Gastrocnemius medialis (tissue), 4 donors: ENCODE data around the gene INTS7. TPM values are rescaled to one million over a fixed set of nuclear protein-coding genes. Genes with fewer than 3 reads are reported as not detected.

Experiments used
- ATAC-seq, 2 donors: fragments of 150-250 bp; one replicate each; pipeline ENCODE4 v1.9.1; 2016
- DNase-seq, 2 donors: peaks; one replicate each; pipeline ENCODE4 v3.0.0-alpha.2; 2019
- H3K27ac ChIP-seq, 4 donors: fragments of 200-600 bp; sonication (generic); 1 replicate in 1 of 4; 2 replicates in 3 of 4; pipeline ENCODE4 v1.5.1; 2016 to 2018; ENCODE audit warnings: mild to moderate bottlenecking in 2 of 4, moderate library complexity in 1 of 4
- H3K27me3 ChIP-seq, 3 donors: fragments of 200-600 bp; sonication (generic) in 2 of 3; 1 replicate in 1 of 3; 2 replicates in 2 of 3; pipeline versions ENCODE4 v1.5.1 to v1.6.0; 2016 to 2019; ENCODE audit warnings: mild to moderate bottlenecking in 1 of 3, moderate library complexity in 1 of 3
- H3K36me3 ChIP-seq, 2 donors: fragments of 200-600 bp; sonication (generic) in 1 of 2; one replicate each; pipeline ENCODE4 v1.5.1; 2017 to 2018
- H3K4me1 ChIP-seq, 2 donors: fragments of 200-600 bp; sonication (generic) in 1 of 2; one replicate each; pipeline ENCODE4 v1.5.1; 2016 to 2017; ENCODE audit warnings: mild to moderate bottlenecking in 2 of 2
- H3K4me3 ChIP-seq, 4 donors: fragments of 200-600 bp; sonication (generic) in 3 of 4; 1 replicate in 1 of 4; 2 replicates in 3 of 4; pipeline ENCODE4 v1.5.1; 2016 to 2019; ENCODE audit warnings: mild to moderate bottlenecking in 2 of 4
- H3K9me3 ChIP-seq, 3 donors: fragments of 200-600 bp; sonication (generic) in 2 of 3; 1 replicate in 1 of 3; 2 replicates in 2 of 3; pipeline ENCODE4 v1.5.1; 2016 to 2019
- POLR2A ChIP-seq, 2 donors: fragments of 450-650 bp; IDR thresholded peaks; one replicate each; pipeline ENCODE4 v1.6.1; 2017; ENCODE audit warnings: antibody characterized with exemption in 2 of 2, mild to moderate bottlenecking in 2 of 2, moderate library complexity in 2 of 2
- in situ Hi-C, 4 donors: fragments of 200-750 bp; cut with MboI; loops; one replicate each; pipeline versions ENCODE4 v1.15.0 to v1.8.0; 2017; ENCODE audit warnings: low sequenced_read_pairs in 4 of 4
- intact Hi-C: fragments of 100-400 bp; cut with DNase I; formaldehyde crosslinking; loops from one replicate; pipeline ENCODE4 v1.15.1; 2023; ENCODE audit warnings: low total_unique reads
- total RNA-seq, 4 donors: library from RNA; depleted of rRNA; stranded (reverse); fragments of >200 nt; gene quantifications; one replicate each; pipeline versions ENCODE4 v1.1.0 to v1.2.3, GENCODE V29; 2016
- TF ChIP-seq, protein P1 (sequence below), 5 experiments: fragments of 450-650 bp in 3 of 5; fragments of 200-600 bp in 2 of 5; sonication (generic) in 2 of 5; IDR thresholded peaks in 4 of 5; conservative IDR thresholded peaks in 1 of 5; 1 replicate in 4 of 5; 2 replicates in 1 of 5; pipeline ENCODE4 v1.5.1; 2016 to 2019; ENCODE audit warnings: antibody characterized with exemption in 5 of 5, mild to moderate bottlenecking in 3 of 5, moderate library complexity in 3 of 5

Gene INTS7
- total RNA-seq, 4 donors from 2014 or later = 4.0 to 8.0 (median 6.6) TPM

- intact Hi-C loops (no loop called here), in situ Hi-C loops (no loop called here)
- TF ChIP-seq, protein P1, sequence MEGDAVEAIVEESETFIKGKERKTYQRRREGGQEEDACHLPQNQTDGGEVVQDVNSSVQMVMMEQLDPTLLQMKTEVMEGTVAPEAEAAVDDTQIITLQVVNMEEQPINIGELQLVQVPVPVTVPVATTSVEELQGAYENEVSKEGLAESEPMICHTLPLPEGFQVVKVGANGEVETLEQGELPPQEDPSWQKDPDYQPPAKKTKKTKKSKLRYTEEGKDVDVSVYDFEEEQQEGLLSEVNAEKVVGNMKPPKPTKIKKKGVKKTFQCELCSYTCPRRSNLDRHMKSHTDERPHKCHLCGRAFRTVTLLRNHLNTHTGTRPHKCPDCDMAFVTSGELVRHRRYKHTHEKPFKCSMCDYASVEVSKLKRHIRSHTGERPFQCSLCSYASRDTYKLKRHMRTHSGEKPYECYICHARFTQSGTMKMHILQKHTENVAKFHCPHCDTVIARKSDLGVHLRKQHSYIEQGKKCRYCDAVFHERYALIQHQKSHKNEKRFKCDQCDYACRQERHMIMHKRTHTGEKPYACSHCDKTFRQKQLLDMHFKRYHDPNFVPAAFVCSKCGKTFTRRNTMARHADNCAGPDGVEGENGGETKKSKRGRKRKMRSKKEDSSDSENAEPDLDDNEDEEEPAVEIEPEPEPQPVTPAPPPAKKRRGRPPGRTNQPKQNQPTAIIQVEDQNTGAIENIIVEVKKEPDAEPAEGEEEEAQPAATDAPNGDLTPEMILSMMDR (IDR thresholded peaks at IDR 0.05 in 4 of 5, conservative IDR thresholded peaks at IDR 0.05 in 1 of 5) = no peak
- no peak for TF ChIP-seq POLR2A (IDR thresholded peaks at IDR 0.05)
Observed at GRCh38 chr1:211909395-211909794, 126.0 kb downstream of the INTS7 start.

GRCh38 chr1:211908951-211909350, 126.4 kb downstream of the INTS7 start:
- intact Hi-C loops = no loop called here
- DNase-seq (no peak), ATAC-seq (no peak)
- Histone ChIP-seq H3K4me1 (no peaks in the 10 kb centered on the region), H3K4me3 (no peak overlapping the region), H3K27ac (no peak overlapping the region), H3K27me3 (no peaks in the 10 kb centered on the region), H3K36me3 (no peaks in the 10 kb centered on the region), H3K9me3 (no peaks in the 10 kb centered on the region)
- TF ChIP-seq, protein P1 (IDR thresholded peaks at IDR 0.05 in 4 of 5, conservative IDR thresholded peaks at IDR 0.05 in 1 of 5) = no peak
- no peak for TF ChIP-seq POLR2A (IDR thresholded peaks at IDR 0.05)
- in situ Hi-C loops = no loop called here

More at GRCh38 chr1:211909395-211909794, 126.0 kb downstream of the INTS7 start:
- DNase-seq (no peak), ATAC-seq (no peak)
- Histone ChIP-seq H3K9me3 (no peaks in the 10 kb centered on the region), H3K27me3 (no peaks in the 10 kb centered on the region), H3K36me3 (no peaks in the 10 kb centered on the region), H3K4me1 (no peaks in the 10 kb centered on the region), H3K4me3 (no peak overlapping the region), H3K27ac (no peak overlapping the region)

DNA sequence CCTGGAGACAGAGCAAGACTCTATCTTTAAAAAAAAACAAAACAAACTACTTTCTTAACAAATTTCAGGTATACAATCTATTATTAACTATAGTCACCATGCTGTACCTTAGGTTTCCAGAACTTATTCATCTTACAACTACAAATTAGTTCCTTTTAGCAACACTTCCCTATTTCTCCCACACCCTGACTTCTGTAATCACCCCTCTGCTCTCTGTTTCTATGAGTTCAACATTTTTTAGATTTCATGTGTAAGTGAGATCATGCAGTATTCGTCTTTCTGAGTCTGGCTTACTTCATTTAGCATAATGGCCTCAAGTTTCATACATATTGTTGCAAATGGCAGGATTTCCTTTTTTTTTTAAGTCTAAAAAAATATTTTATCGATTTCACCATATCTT, 126.9 kb downstream of the INTS7 start:
- no peak overlapping the region for H3K27ac ChIP-seq
- H3K4me1 ChIP-seq = no peaks in the 10 kb centered on the region
- in situ Hi-C loops (no loop called here), intact Hi-C loops (no loop called here)
- no peaks in the 10 kb centered on the region for H3K9me3 ChIP-seq
- H3K27me3 ChIP-seq = no peaks in the 10 kb centered on the region
- no peaks in the 10 kb centered on the region for H3K36me3 ChIP-seq
- no peak for DNase-seq
- H3K4me3 ChIP-seq = no peak overlapping the region
- no peak for ATAC-seq
- TF ChIP-seq, protein P1 (IDR thresholded peaks at IDR 0.05 in 4 of 5, conservative IDR thresholded peaks at IDR 0.05 in 1 of 5) = no peak
- no peak for TF ChIP-seq POLR2A (IDR thresholded peaks at IDR 0.05)

GRCh38 chr1:211903490-211904245, 131.7 kb downstream of the INTS7 start:
- Histone ChIP-seq H3K9me3 (no peaks in the 10 kb centered on the region), H3K4me1 (no peaks in the 10 kb centered on the region), H3K27me3 (no peaks in the 10 kb centered on the region), H3K27ac (no peak overlapping the region), H3K4me3 (no peak overlapping the region), H3K36me3 (no peaks in the 10 kb centered on the region)
- in situ Hi-C loops (no loop called here), intact Hi-C loops (no loop called here)
- no peak for DNase-seq
- TF ChIP-seq, protein P1 (IDR thresholded peaks at IDR 0.05 in 4 of 5, conservative IDR thresholded peaks at IDR 0.05 in 1 of 5) = no peak
- TF ChIP-seq POLR2A (IDR thresholded peaks at IDR 0.05) = no peak
- ATAC-seq = no peak
